Stimulated activated CD8-positive, alpha-beta memory T cell treated with anti-CD3 and anti-CD28 coated beads, Interleukin-12 subunit alpha, Interleukin-12 subunit beta, amount 100 ng/mL, for 24 hours (primary cell): ENCODE results near the gene TOMM6.

ENCODE experiments used
- DNase-seq: peaks from one replicate; pipeline ENCODE4 v3.0.0-alpha.2; 2020; ENCODE audit errors: extremely low read depth

TOMM6 gene

DNA sequence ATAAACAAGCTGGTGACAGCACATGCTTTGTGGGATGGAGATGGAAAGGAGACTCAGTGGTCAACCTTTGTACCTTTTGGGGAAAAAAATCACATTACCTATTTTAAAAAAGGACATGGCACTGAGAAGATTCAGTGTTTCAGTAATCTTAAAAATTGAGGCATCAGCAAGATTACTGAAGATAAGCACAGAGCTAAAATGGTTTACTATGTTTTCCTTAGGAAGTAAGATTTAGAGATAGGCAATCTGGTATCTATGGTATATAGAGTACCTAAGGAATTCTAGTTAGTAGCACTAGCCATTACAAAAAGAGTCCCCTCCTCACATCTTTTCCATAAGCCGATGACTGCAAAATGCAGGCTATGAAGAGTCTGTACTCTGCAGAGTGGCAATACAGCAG, 35.7 kb downstream of the TOMM6 start:
- DNase-seq, result no peak

DNA sequence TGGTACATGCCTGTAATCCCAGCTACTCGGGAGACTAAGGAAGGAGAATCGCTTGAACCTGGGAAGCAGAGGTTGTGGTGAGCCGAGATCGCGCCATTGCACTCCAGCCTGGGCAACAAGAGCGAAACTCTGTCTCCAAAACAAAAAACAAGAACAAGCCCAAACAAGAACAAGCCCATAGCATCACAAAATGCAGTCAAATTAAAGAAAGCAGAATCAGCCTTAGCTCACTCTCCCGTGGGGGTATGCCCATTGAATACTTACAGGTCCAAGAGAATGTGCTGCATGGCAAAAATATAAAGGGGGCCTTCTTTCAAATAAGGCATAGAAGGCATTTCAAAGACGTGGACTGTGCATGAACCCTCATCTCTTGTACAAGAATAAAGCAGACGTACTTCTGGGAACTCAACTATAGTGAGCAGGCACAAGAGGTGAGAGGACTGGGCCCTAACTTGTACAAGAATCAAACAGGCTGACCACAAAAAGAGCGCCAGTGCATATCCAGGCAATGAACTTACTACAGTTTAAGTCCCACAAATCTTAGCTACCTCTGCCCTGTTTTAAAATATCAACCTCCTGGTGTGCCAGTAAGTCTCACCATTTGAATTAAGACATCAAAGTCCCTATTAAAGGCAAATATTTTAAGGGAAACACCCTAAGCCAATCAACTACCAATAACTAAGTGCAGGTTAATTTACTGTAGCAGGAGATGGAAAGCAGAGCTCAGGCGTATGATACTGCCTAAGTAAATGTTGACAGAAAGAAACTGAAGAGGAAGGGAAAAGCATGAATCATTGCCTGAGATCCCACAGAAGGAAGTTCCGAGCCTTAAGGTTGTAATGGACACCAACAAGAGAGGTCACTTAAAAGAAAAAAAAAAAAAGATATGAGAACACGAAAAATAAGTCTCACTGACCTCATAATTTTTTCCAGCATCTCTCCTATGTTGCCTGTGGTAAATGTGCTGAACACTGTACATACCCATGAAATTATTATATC, 37.4 kb downstream of the TOMM6 start:
- DNase-seq, result no peak

DNA sequence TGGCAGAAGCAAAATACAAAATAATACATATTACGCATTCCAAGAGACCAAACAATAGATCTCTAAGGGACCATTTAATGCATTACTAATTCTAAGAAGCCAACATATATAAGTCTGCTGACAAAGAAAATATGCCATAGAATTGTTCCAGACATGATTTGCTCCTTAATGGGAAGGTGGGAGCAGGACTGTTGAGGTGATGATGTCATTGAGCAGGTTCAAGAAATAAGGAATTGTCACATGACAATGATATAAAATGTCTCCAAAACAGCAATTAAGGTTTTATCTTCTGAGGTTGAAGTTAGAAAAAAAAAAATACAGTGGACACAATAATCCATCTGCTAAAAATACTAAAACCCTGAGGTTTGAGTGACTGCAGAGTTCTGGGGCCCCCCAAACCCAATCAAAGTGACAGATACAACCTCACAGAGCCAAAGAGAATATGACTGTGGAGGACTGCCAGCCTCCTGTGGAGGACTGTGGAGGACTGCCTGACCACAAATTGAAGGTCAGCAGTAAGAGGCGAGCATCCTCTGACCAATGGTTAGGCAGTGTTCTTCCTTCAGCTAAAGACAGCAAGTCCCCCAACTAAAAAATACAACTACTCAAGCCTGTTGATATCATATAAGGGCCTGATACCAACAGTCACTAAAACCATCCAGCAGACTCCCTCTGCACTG, 39.0 kb downstream of the TOMM6 start:
- no peak for DNase-seq

DNA sequence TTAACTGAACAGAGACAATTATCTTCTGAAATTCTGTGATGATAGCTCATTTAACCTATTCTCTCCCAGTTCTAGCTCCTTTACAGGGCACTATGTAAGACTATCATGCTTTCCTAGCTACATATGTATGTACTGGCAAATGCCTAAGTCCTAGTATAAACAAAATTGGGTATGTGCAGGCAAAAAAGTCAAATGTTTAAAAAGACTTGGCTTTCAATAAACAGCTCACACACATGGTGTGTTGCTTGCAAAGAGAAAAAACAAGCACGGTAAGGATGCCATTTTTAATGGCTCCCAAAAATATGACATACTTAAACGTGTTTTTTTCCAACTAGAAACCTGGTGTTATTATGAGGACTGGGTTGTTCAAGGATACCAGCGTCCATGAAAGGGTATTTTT, 44.8 kb downstream of the TOMM6 start:
- DNase-seq, result no peak

DNA sequence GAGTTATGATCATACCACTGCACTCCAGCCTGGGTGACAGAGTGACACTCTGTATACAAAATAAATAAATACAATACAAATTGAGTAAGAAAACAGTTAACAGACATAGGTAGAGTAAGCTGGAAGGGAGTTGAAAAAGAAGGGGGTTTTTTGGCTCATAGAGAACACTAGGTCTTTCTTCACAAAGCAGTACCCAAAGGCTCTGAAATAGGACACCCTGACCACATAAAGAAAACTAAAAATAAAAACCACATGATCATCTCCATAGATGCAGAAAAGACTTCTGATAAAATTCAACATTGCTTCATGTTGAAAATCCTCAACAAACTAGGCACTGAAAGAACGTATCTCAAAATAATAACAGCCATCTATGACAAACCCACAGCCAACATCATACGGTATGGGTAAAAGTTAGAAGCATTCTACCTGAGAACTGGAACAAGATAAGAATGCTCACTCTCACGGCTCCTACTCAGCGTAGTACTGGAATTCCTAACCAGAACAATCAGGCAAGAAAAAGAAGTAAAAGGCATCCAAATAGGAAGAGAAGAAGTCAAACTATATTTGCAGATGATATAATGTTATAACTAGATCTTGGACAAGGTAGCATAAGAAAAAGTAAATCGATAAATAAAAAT, 48.6 kb downstream of the TOMM6 start:
- DNase-seq, result no peak

DNA sequence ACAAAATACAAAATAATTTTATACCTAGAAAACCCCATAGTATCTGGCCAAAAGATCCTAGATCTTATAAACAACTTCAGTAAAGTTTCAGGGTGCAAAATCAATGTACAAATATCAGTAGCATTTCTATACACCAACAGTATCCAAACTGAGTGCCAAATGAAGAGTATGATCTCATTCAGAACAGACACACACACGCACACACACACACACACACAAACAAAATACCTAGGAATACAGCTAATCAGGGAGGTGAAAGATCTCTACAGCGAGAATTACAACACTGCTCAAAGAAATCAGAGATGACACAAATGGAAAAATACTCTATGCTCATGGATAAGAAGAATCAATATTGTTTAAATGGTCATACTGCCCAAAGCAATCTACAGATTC, 49.2 kb downstream of the TOMM6 start:
- DNase-seq, result no peak
